Measurements from ENCODE around the gene CNTNAP2. TPM values are rescaled to one million over a fixed set of nuclear protein-coding genes. Genes with fewer than 3 reads are reported as not detected.

Gene CNTNAP2
- total RNA-seq, 1 donor from 2014 or later: 0.27 TPM

DNA sequence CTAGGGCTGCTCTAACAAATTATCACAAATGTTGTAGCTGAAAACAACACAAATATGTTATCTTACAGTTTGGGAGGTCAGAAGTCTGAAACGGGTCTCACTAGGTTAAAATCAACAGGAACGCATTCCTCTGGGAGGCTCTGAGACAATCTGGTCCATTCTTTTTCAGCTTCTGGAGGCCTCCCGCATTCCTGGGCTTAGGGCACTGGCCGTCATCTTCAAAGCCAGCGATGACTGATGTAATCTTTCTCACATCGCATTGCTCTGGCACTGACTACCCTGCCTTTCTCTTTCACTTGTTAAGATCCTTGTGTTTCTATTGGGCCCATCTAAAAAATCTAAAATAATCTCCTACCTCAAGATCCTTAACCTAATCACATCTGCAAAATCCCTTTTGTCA, 1402.5 kb downstream of the CNTNAP2 start:
- peak overlapping the region; percentile 79 for H3K27ac Mint-ChIP-seq (ENCODE audit: unreplicated experiment)
- H3K27me3 Mint-ChIP-seq (ENCODE audit: low read depth): no peaks in the 10 kb centered on the region
- peaks cover 3% of the 10 kb centered on the region for H3K9me3 Mint-ChIP-seq (ENCODE audit: low read depth)
- H3K4me1 Mint-ChIP-seq (ENCODE audit: low read depth): peaks cover 37% of the 10 kb centered on the region
- H3K4me3 Mint-ChIP-seq (ENCODE audit: unreplicated experiment): peak overlapping the region; percentile 3
- no peaks in the 10 kb centered on the region for H3K36me3 Mint-ChIP-seq (ENCODE audit: low read depth)
- TF ChIP-seq, protein P1, sequence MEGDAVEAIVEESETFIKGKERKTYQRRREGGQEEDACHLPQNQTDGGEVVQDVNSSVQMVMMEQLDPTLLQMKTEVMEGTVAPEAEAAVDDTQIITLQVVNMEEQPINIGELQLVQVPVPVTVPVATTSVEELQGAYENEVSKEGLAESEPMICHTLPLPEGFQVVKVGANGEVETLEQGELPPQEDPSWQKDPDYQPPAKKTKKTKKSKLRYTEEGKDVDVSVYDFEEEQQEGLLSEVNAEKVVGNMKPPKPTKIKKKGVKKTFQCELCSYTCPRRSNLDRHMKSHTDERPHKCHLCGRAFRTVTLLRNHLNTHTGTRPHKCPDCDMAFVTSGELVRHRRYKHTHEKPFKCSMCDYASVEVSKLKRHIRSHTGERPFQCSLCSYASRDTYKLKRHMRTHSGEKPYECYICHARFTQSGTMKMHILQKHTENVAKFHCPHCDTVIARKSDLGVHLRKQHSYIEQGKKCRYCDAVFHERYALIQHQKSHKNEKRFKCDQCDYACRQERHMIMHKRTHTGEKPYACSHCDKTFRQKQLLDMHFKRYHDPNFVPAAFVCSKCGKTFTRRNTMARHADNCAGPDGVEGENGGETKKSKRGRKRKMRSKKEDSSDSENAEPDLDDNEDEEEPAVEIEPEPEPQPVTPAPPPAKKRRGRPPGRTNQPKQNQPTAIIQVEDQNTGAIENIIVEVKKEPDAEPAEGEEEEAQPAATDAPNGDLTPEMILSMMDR (IDR thresholded peaks at IDR 0.05): no peak
- no peak for DNase-seq (ENCODE audit: low spot score)

DNA sequence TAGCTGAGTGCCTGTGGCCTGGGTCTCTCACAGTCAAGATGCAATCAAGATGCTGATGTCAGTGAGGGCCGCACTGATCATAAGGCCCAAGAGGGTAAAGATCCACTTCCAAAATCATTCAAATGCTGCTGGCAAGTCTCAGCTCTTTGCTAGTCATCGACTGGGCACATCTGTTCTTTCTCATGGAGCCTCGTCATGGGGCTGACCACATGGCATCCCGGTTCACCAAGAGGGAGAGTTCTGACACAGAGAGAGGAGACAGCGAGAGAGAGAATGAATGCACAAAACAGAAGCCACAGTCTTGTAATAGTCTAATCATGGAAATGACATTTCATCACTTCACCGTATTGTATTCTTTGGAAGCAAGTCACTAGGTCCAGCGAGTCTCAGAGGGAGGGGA, 1406.5 kb downstream of the CNTNAP2 start:
- TF ChIP-seq, protein P1 (IDR thresholded peaks at IDR 0.05): no peak
- Mint-ChIP-seq H3K36me3 (ENCODE audit: low read depth) (no peaks in the 10 kb centered on the region), H3K4me1 (ENCODE audit: low read depth) (peaks cover 52% of the 10 kb centered on the region), H3K9me3 (ENCODE audit: low read depth) (peaks cover 7% of the 10 kb centered on the region), H3K27ac (ENCODE audit: unreplicated experiment) (no peak overlapping the region), H3K4me3 (ENCODE audit: unreplicated experiment) (no peak overlapping the region), H3K27me3 (ENCODE audit: low read depth) (no peaks in the 10 kb centered on the region)
- no peak for DNase-seq (ENCODE audit: low spot score)

DNA sequence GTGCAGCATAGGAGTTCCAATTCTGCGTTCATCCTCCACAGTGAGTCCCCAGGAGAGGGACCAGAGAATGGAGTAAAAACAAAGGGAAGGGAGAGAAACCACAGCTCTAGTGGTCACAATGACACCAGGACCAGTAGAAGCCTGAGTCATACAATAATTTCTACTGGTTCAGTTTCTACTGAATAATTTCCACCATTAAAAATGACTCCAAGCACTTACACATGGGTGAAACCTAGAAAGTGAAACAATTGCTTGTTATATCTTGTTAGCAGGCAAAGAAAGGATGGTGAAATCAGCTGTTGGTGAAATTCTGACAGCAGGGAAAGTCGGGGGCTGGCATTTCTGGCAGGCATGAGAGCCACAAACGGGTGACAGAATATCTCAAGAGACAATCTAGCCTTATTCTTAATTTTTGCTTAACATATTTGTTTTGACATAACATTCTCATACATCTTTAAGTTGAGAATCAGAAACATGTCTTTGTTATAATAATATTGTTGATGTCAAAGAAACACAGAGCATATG, 1408.2 kb downstream of the CNTNAP2 start:
- TF ChIP-seq, protein P1 (IDR thresholded peaks at IDR 0.05): no peak
- Mint-ChIP-seq H3K4me3 (ENCODE audit: unreplicated experiment) (no peak overlapping the region), H3K36me3 (ENCODE audit: low read depth) (no peaks in the 10 kb centered on the region), H3K27me3 (ENCODE audit: low read depth) (no peaks in the 10 kb centered on the region), H3K9me3 (ENCODE audit: low read depth) (peaks cover 7% of the 10 kb centered on the region), H3K27ac (ENCODE audit: unreplicated experiment) (no peak overlapping the region), H3K4me1 (ENCODE audit: low read depth) (peaks cover 34% of the 10 kb centered on the region)
- DNase-seq (ENCODE audit: low spot score): no peak

DNA sequence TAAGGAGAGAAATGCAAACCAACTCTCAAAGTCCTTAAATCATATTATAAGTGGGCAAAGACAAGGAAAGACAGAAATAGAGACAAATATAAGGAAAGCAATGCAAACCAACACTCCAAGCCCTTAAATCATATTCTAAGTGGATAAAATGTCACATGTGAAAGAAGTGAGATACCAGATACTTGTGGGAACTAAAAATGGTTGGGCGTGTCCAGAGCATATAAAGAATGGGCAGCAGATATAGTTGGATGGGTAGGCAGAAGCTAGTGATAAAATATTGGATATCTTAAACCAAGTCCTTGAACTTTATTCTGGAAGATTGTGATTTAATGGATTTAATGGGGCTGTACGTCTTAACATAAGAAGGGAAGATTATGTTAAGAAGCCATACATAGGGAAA, 1408.7 kb downstream of the CNTNAP2 start:
- Mint-ChIP-seq H3K27ac (ENCODE audit: unreplicated experiment) (no peak overlapping the region), H3K9me3 (ENCODE audit: low read depth) (peaks cover 7% of the 10 kb centered on the region), H3K27me3 (ENCODE audit: low read depth) (no peaks in the 10 kb centered on the region), H3K36me3 (ENCODE audit: low read depth) (no peaks in the 10 kb centered on the region), H3K4me3 (ENCODE audit: unreplicated experiment) (no peak overlapping the region), H3K4me1 (ENCODE audit: low read depth) (peaks cover 29% of the 10 kb centered on the region)
- no peak for DNase-seq (ENCODE audit: low spot score)
- TF ChIP-seq, protein P1 (IDR thresholded peaks at IDR 0.05): no peak

DNA sequence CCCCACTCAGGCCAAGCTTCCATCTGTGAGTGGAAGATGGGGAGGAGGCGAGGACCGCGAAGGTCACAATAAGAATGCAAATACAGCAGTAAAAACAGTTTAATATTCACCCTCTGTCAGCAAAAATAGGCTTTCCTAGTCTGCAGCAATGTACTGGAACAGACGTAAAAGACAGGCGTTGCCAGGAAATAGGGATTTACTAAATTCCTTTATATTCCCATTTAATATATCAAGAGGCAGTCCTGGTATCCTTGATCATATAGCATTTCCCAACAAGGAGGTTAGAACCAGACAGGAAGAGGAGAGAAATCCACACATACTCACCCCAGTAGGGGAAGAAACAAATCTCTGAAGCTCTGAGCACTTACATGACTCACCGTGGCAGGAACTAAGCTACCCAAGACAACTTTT, 1419.1 kb downstream of the CNTNAP2 start:
- no peak overlapping the region for H3K27ac Mint-ChIP-seq (ENCODE audit: unreplicated experiment)
- no peaks in the 10 kb centered on the region for H3K27me3 Mint-ChIP-seq (ENCODE audit: low read depth)
- no peak overlapping the region for H3K4me3 Mint-ChIP-seq (ENCODE audit: unreplicated experiment)
- no peak for DNase-seq (ENCODE audit: low spot score)
- H3K9me3 Mint-ChIP-seq (ENCODE audit: low read depth): no peaks in the 10 kb centered on the region
- TF ChIP-seq, protein P1 (IDR thresholded peaks at IDR 0.05): no peak
- peaks cover 21% of the 10 kb centered on the region for H3K4me1 Mint-ChIP-seq (ENCODE audit: low read depth)
- no peaks in the 10 kb centered on the region for H3K36me3 Mint-ChIP-seq (ENCODE audit: low read depth)
